Thoracic aorta (tissue), 2 donors: Measurements from ENCODE around the gene PAK5. TPM values are rescaled to one million over a fixed set of nuclear protein-coding genes. Genes with fewer than 3 reads are reported as not detected.

ENCODE experiments used
- ATAC-seq: fragments of 150-250 bp; one replicate; pipeline ENCODE4 v1.8.0; 2017; ENCODE audit warnings: low read depth; ENCODE audit not compliant: insufficient number of reproducible peaks, low FRiP score
- DNase-seq: peaks from one replicate; pipeline ENCODE4 v3.0.0-alpha.2; 2020; ENCODE audit warnings: low spot score
- H3K27ac ChIP-seq, 2 donors: fragments of 200-600 bp; sonication (generic); 1 replicate in 1 of 2; 2 replicates in 1 of 2; pipeline ENCODE4 v1.5.1; 2016; ENCODE audit warnings: mild to moderate bottlenecking in 2 of 2, moderate library complexity in 2 of 2
- H3K27me3 ChIP-seq: fragments of 200-600 bp; sonication (generic); replicated peaks from 2 replicates; pipeline ENCODE4 v1.6.0; 2016; ENCODE audit warnings: mild to moderate bottlenecking; ENCODE audit not compliant: insufficient read depth
- H3K36me3 ChIP-seq: fragments of 200-600 bp; sonication (generic); one replicate; pipeline ENCODE4 v1.5.1; 2016
- H3K4me1 ChIP-seq, 2 donors: fragments of 200-600 bp; sonication (generic); 1 replicate in 1 of 2; 2 replicates in 1 of 2; pipeline versions ENCODE4 v1.5.1 to v1.6.0; 2016; ENCODE audit warnings: low read depth in 2 of 2, mild to moderate bottlenecking in 1 of 2; ENCODE audit not compliant: control insufficient read depth in 1 of 2
- H3K4me3 ChIP-seq: fragments of 200-600 bp; sonication (generic); 2 replicates; pipeline ENCODE4 v1.5.1; 2016; ENCODE audit warnings: mild to moderate bottlenecking
- H3K9me3 ChIP-seq: fragments of 200-600 bp; sonication (generic); 2 replicates; pipeline ENCODE4 v1.5.1; 2016
- CTCF ChIP-seq: fragments of 200-600 bp; sonication (generic); IDR thresholded peaks from one replicate; pipeline ENCODE4 v1.5.1; 2019; ENCODE audit warnings: antibody characterized with exemption
- total RNA-seq, 2 donors: library from RNA; depleted of rRNA; stranded (reverse); fragments of >200 nt; gene quantifications; one replicate each; pipeline versions ENCODE4 v1.1.0 to v1.2.3, GENCODE V29; 2016

The PAK5 gene
- total RNA-seq, 2 donors from 2014 or later: not detected

- TF ChIP-seq CTCF: no peak
- no peaks in the 10 kb centered on the region for H3K36me3 ChIP-seq
- H3K9me3 ChIP-seq: no peaks in the 10 kb centered on the region
- H3K4me3 ChIP-seq: no peak overlapping the region
- DNase-seq (no peak), ATAC-seq (no peak)
- no peak overlapping the region for H3K27ac ChIP-seq
- no peaks in the 10 kb centered on the region for H3K27me3 ChIP-seq
- H3K4me1 ChIP-seq: no peaks in the 10 kb centered on the region
Observed at GRCh38 chr20:9574776-9575175, 264.1 kb downstream of the PAK5 start.

GRCh38 chr20:9574181-9574580 is 264.7 kb downstream of the PAK5 start:
- ATAC-seq: no peak
- TF ChIP-seq CTCF: no peak
- no peaks in the 10 kb centered on the region for H3K36me3 ChIP-seq
- H3K9me3 ChIP-seq: no peaks in the 10 kb centered on the region
- DNase-seq: no peak
- H3K4me3 ChIP-seq: no peak overlapping the region
- no peak overlapping the region for H3K27ac ChIP-seq
- no peaks in the 10 kb centered on the region for H3K4me1 ChIP-seq
- no peaks in the 10 kb centered on the region for H3K27me3 ChIP-seq

GRCh38 chr20:9573335-9574151 is 265.3 kb downstream of the PAK5 start:
- DNase-seq: no peak
- no peak for ATAC-seq
- no peak overlapping the region for H3K4me3 ChIP-seq
- no peaks in the 10 kb centered on the region for H3K27me3 ChIP-seq
- H3K36me3 ChIP-seq: no peaks in the 10 kb centered on the region
- no peak for TF ChIP-seq CTCF
- no peak overlapping the region for H3K27ac ChIP-seq
- no peaks in the 10 kb centered on the region for H3K4me1 ChIP-seq
- H3K9me3 ChIP-seq: no peaks in the 10 kb centered on the region

GRCh38 chr20:9572670-9573069 is 266.2 kb downstream of the PAK5 start:
- no peak overlapping the region for H3K27ac ChIP-seq
- TF ChIP-seq CTCF: no peak

GRCh38 chr20:9571783-9572182 is 267.1 kb downstream of the PAK5 start:
- H3K9me3 ChIP-seq: no peaks in the 10 kb centered on the region
- DNase-seq: no peak

More at GRCh38 chr20:9572670-9573069, 266.2 kb downstream of the PAK5 start:
- Histone ChIP-seq H3K9me3 (no peaks in the 10 kb centered on the region), H3K4me3 (no peak overlapping the region), H3K4me1 (no peaks in the 10 kb centered on the region), H3K36me3 (no peaks in the 10 kb centered on the region), H3K27me3 (no peaks in the 10 kb centered on the region)
- no peak for DNase-seq
- no peak for ATAC-seq

More at GRCh38 chr20:9571783-9572182, 267.1 kb downstream of the PAK5 start:
- no peak for ATAC-seq
- Histone ChIP-seq H3K36me3 (no peaks in the 10 kb centered on the region), H3K27me3 (no peaks in the 10 kb centered on the region), H3K4me3 (no peak overlapping the region), H3K27ac (no peak overlapping the region), H3K4me1 (no peaks in the 10 kb centered on the region)
- TF ChIP-seq CTCF: no peak
